Jurkat, Clone E6-1 (cell line): ENCODE data around the gene ZFYVE28.

ENCODE experiments used
- DNase-seq: peaks from one replicate; pipeline ENCODE4 v3.0.0-alpha.2; 2011; ENCODE audit warnings: low read depth, low spot score
- H3K4me3 ChIP-seq: 2 replicates; pipeline ENCODE4 v1.5.1; 2011; ENCODE audit warnings: mild to moderate bottlenecking, low read length, control low read depth, moderate library complexity

Gene ZFYVE28

GRCh38 chr4:2341261-2341841 lies 77.1 kb downstream of the ZFYVE28 start:
- H3K4me3 ChIP-seq = no peak overlapping the region
- DNase-seq = no peak

GRCh38 chr4:2340272-2341061 lies 78.0 kb downstream of the ZFYVE28 start:
- no peak for DNase-seq

GRCh38 chr4:2339458-2340271 lies 78.8 kb downstream of the ZFYVE28 start:
- no peak overlapping the region for H3K4me3 ChIP-seq
- no peak for DNase-seq

More at GRCh38 chr4:2340272-2341061, 78.0 kb downstream of the ZFYVE28 start:
- H3K4me3 ChIP-seq = no peak overlapping the region

GRCh38 chr4:2338754-2339457 lies 79.5 kb downstream of the ZFYVE28 start:
- no peak overlapping the region for H3K4me3 ChIP-seq
- DNase-seq = no peak

- DNase-seq = no peak
- no peak overlapping the region for H3K4me3 ChIP-seq
Measured at GRCh38 chr4:2337896-2338295, 80.5 kb downstream of the ZFYVE28 start.

GRCh38 chr4:2337131-2337723 lies 81.2 kb downstream of the ZFYVE28 start:
- H3K4me3 ChIP-seq = no peak overlapping the region
- DNase-seq = no peak

DNA sequence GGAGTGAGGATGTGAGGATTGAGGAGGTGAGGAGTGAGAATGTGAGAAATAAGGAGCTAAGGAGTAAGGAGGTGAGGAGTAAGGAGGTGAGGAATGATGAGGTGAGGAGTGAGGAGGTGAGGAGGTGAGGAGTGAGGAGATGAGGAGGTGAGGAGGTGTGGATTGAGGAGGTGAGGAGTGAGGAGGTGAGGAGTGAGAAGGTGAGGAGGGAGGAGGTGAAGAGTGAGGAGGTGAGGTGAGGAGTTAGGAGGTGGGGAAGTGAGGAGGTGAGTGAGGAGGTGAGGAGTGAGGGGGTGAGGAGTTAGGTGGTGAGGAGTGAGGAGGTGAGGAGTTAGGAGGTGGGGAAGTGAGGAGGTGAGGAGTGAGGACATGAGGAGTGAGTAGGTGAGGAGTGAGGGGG lies 81.8 kb downstream of the ZFYVE28 start:
- no peak overlapping the region for H3K4me3 ChIP-seq
- DNase-seq = no peak

- H3K4me3 ChIP-seq = no peak overlapping the region
- DNase-seq = no peak
Measured at GRCh38 chr4:2335729-2336101, 82.7 kb downstream of the ZFYVE28 start.

DNA sequence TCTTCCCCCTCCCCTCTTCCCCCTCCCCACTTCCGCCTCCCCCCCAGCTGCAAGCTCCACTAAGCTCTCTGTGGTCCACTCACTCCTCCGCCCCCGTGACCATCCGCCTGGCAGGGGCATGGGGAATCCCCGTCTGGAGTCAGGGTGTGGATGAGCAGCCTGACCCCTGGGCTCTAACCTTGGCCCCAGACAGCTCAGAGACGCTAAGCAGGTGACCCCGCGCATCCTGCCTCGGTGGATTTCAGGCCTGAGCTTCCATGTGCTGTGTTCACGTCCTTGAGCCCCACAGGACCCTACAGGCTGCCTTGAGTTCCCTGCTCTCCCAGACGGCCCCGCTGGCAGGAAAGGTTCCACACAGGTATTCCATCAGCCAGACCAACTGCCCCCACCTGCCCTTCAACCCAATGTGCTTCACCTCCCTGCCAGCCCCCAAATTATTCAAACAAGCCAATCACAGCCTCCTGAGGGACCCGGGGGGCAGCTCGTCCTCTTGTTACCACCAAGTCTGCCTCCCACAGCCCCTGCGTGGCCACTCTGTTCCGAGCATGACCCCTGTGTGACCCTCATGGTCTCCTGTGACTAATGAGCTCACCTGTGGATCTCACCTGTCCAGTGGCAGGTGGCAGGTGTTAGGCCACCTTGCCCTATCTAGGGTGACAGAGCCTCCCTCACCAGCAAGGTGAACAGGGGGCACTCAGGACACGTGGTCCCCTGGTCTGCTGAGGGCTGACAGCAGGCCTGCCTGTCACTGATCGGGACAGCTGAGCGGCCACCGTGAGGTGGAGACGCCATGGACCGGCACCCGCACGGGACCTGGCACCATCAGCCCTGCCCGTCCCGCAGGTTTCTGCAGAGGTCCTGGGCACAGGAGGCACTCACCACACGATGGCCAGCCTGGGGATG lies 83.4 kb downstream of the ZFYVE28 start:
- no peak overlapping the region for H3K4me3 ChIP-seq
- DNase-seq = no peak

DNA sequence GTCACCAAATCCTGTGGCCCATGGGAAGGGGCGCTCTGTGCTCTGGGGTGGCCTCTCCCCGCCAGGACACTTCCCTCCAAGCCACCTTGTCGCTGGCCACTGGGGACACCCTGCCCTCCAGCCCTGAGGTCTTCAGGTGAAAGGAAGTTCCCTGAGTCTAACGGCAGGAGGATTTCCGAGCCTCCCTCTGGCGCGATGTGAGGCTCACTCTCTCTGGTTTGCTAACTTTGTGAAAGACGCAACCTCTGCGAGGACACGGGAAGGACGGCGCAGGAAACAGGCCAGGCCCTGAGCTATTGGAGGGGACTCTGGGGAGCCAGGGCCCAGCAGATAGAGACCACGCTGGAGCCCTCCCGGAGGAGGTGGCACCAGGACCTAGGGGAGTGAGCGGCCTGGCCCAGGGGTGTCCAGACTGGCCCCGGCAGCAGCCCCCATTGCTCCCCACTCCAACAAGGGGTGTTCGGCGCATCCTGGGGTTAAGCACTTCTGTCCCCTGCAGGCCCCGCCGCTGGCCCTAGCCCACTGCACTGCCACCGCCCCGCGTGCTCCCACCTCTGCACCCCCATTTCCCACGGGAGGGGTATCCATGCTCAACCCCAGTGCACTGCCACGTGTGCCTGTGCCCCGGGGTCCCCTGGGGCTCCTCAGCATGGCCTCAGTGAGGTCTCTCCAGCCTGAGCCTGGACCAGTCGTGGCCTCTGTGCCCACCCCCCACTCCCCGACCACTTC lies 84.4 kb downstream of the ZFYVE28 start:
- DNase-seq = no peak
- H3K4me3 ChIP-seq = no peak overlapping the region

DNA sequence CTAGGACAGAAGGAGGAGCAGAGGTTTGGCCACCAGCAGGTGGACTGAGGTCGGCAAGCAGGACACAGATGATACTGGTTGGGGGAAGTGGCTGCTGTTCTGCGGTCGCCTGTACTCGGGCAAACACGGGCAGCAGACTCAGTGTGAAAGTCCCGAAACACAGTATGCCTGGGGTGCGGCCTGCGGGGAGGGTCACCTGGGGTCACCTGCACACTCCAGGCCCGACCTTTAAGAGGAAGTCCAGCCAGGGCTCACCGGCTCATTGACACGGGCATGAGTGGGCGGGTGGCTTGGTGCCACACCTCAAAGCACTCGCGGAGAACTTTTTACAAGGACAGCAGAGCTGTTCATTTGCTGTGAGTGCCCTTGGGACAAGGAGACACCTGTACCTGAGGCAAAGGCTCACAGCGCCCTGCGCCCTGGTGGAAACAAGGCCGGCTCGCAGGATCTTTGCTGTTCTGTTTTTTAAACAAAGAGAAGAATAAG lies 85.0 kb downstream of the ZFYVE28 start:
- no peak overlapping the region for H3K4me3 ChIP-seq
- DNase-seq = no peak

GRCh38 chr4:2332976-2333319 lies 85.5 kb downstream of the ZFYVE28 start:
- DNase-seq = no peak
- no peak overlapping the region for H3K4me3 ChIP-seq

GRCh38 chr4:2332201-2332975 lies 86.1 kb downstream of the ZFYVE28 start:
- no peak overlapping the region for H3K4me3 ChIP-seq
- DNase-seq = no peak

DNA sequence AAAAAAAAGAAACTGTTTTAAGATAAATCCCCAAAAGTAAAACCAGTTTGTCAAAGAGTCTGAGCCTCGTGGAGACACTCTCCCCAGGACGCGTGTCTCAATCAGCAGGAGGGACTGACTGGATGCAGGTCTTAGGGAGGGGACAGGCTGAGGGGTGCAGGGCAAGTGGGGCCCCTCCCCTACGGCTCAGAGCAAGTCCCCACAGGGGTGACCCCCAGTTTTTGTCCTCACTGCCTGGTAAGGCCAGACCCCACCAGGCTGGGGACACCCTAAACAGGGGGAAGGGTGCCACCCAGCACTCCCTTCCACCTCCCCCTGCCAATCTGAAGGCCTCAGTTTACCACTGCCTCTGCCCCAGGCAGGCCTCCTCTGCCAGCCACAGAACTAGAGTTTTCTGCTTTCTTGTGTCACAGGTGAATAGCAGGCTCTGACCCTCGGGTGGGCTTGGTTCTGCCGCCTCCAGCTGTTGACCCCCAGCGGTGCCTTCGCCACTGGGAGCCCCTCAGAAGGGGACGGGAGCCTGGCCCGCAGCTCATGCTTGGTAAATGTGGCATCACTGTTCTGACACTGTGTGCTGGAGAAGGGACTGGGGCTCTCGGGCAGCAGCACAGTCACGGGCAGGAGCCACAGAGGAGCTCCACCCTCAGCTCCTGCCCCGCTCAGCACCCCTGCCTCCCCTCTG lies 86.8 kb downstream of the ZFYVE28 start:
- no peak overlapping the region for H3K4me3 ChIP-seq
- no peak for DNase-seq

DNA sequence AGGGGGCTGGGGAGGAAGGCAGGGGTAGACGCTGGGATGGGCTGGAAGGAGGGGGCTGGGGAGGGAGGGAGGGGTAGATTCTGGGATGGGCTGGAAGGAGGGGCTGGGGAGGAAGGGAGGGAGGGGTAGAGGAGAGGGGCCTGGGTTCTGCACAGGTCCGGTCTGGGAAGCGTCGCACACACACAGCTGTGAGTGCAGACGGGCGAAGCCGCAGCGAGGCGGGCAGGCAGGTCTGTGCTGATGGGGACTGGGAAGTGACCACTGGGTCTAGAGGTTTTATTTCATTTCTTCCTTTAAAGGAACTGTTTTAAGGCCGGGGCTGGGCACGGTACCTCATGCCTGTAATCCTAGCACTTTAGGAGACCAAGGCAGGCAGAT lies 87.4 kb downstream of the ZFYVE28 start:
- no peak for DNase-seq
- H3K4me3 ChIP-seq = no peak overlapping the region
